GM12875 (cell line): Measurements from ENCODE around the gene GSS.

Source experiments
- H3K4me3 ChIP-seq: one replicate; pipeline ENCODE4 v1.5.1; 2011; ENCODE audit warnings: low read depth, low read length, control low read depth
- TF ChIP-seq, protein P1 (sequence below): IDR thresholded peaks from 2 replicates; pipeline ENCODE4 v1.5.1; 2011; ENCODE audit warnings: low read depth, mild to moderate bottlenecking, control low read depth, inconsistent platforms, low read length, moderate library complexity, borderline replicate concordance; ENCODE audit not compliant: insufficient read depth

The GSS gene

GRCh38 chr20:34987288-34988190 lies 31.9 kb upstream of the GSS start:
- H3K4me3 ChIP-seq, result no peak overlapping the region
- TF ChIP-seq, protein P1, sequence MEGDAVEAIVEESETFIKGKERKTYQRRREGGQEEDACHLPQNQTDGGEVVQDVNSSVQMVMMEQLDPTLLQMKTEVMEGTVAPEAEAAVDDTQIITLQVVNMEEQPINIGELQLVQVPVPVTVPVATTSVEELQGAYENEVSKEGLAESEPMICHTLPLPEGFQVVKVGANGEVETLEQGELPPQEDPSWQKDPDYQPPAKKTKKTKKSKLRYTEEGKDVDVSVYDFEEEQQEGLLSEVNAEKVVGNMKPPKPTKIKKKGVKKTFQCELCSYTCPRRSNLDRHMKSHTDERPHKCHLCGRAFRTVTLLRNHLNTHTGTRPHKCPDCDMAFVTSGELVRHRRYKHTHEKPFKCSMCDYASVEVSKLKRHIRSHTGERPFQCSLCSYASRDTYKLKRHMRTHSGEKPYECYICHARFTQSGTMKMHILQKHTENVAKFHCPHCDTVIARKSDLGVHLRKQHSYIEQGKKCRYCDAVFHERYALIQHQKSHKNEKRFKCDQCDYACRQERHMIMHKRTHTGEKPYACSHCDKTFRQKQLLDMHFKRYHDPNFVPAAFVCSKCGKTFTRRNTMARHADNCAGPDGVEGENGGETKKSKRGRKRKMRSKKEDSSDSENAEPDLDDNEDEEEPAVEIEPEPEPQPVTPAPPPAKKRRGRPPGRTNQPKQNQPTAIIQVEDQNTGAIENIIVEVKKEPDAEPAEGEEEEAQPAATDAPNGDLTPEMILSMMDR, result no peak

- no peak overlapping the region for H3K4me3 ChIP-seq
- TF ChIP-seq, protein P1, result no peak
These were observed 31.0 kb upstream of the GSS start for GRCh38 chr20:34986311-34987287.

DNA sequence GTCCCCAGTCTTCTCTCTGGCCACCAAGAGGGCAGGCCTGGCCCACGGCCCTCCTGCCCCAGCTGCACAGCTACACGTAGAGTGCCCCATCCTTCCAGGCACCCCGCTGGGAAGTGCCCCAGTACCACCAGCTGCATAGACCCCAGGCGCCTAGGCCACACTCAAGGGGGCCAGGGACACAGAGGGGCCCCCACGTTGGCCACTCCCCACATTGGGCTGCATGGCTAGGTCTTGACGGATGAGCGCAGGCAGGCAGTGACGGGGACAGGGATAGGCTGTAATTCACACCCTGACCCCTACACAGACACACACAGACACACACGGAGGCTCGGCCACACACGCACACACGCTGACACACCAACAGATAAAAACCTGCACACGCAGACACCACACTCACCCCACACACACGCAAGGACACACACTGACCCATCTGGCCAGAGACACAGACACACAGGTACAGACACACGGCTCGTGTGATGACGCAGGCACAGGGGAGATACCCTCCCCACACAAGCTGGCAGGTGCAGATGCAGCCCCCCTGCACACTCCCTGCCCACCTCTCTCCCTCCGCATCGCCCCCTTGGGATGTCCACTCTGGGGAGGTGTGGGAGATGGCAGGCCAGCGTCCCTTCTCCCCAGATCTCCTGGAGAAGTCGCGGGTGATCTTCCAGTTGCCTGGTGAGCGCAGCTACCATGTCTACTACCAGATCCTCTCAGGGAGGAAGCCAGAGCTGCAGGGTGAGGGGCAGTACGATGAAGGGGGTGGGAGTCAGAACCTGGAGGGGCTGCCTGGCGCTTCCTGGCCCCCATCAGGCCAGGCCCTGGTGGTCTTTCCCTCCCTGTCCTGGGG lies 30.1 kb upstream of the GSS start:
- TF ChIP-seq, protein P1, result no peak
- H3K4me3 ChIP-seq, result no peak overlapping the region

DNA sequence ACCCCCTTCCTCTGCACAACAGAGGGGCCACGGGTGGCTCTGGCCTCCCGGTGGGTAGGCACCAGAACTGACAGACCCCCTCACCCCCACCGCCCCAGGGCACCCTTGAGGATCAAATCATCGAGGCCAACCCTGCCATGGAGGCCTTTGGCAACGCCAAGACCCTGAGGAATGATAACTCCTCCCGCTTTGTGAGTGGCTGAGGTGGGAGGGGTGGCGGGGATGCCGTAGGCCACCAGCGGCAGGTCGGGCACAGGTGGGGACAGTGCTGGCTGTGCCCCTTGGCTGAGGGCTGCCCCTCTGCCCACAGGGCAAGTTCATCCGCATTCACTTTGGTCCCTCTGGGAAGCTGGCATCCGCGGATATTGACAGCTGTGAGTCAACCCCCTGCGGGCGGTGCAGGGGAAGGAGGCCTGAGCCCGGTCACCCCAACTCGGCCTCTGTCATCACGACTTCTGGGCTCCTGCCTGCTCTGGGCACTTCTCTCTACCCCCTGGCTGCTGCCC lies 29.2 kb upstream of the GSS start:
- TF ChIP-seq, protein P1, result no peak
- no peak overlapping the region for H3K4me3 ChIP-seq

DNA sequence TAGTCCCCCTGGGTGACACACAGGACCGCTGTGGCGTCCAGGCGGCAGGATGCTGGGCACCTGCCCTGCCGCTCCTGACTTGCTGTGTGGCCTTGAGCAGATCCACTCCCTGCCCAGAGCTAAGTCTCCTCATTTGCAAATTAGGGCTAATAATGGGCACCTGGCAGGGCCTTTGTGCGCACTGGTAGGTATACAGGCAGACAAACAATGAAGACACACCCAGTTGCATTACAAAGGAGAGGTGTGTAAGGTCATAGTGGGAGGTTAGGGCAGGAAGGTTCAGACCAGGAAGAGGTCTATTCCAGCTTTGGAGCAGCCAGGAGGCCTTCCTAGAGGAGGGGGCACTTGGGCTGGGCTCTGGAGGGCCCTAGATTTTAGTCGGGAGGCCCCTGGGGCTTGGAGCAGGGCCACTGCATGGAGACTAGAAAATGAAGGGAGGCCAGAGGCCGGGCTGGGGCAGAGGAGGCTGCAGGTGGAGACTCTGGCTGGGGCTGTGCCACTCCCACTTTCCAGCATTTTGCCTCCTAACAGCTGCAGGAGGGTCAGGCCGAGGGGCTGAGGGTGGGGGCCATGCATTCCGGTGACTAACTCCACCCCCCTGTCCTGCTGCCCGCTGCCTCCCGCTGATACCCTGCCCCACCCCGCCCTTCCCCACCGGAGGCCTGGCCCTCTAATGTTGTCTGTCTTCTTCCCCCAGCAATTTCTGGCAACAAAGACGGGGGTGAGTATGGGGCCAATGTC lies 28.6 kb upstream of the GSS start:
- H3K4me3 ChIP-seq, result no peak overlapping the region
- TF ChIP-seq, protein P1, result no peak
